K562 (cell line): ENCODE results near the gene VPS33B. TPM values are rescaled to one million over a fixed set of nuclear protein-coding genes. Genes with fewer than 3 reads are reported as not detected.

Source experiments
- CTCFL ChIP-seq: IDR thresholded peaks from 2 replicates; pipeline ENCODE4 v1.6.1; 2011; ENCODE audit warnings: borderline replicate concordance, low read depth, mild to moderate bottlenecking, moderate library complexity, low read length; ENCODE audit not compliant: insufficient read depth, poor library complexity, severe bottlenecking
- EWSR1 ChIP-seq: fragments of 450-650 bp; IDR thresholded peaks from 2 replicates; pipeline ENCODE4 v1.6.1; 2018; ENCODE audit warnings: borderline replicate concordance, mild to moderate bottlenecking, low read depth, moderate library complexity; ENCODE audit not compliant: partially characterized antibody
- FIP1L1 ChIP-seq: fragments of 200-400 bp; formaldehyde crosslinking; IDR thresholded peaks from 2 replicates; pipeline ENCODE4 v1.6.1; 2018; ENCODE audit warnings: mild to moderate bottlenecking, low read depth, low read length; ENCODE audit not compliant: poor library complexity, severe bottlenecking
- ILK ChIP-seq: fragments of 450-650 bp; IDR thresholded peaks from 2 replicates; pipeline ENCODE4 v1.6.1; 2016; ENCODE audit warnings: missing genetic modification characterization, low read depth, mild to moderate bottlenecking, missing compliant biosample characterization, moderate library complexity, borderline replicate concordance
- PATZ1 ChIP-seq: fragments of 250-450 bp; sonication (Bioruptor Pico); IDR thresholded peaks from 2 replicates; pipeline ENCODE4 v1.5.0; 2020; ENCODE audit warnings: mild to moderate bottlenecking, borderline replicate concordance
- PHF8 ChIP-seq: fragments of 200-600 bp; sonication (generic); IDR thresholded peaks from 2 replicates; pipeline ENCODE4 v1.6.1; 2012; ENCODE audit warnings: mixed run types, mild to moderate bottlenecking, inconsistent platforms, low read length, moderate library complexity, borderline replicate concordance
- ZNF124 ChIP-seq: sonication (generic); formaldehyde crosslinking; IDR thresholded peaks from 2 replicates; pipeline ENCODE4 v1.8.1; 2022; ENCODE audit warnings: missing genetic modification reagents
- ZNF318 ChIP-seq, 2 experiments: fragments of 450-650 bp; IDR thresholded peaks; 2 replicates each; pipeline ENCODE4 v1.6.1; 2016; ENCODE audit warnings: mild to moderate bottlenecking in 2 of 2, borderline replicate concordance in 1 of 2, low read depth in 1 of 2, moderate library complexity in 1 of 2
- ZNF41 ChIP-seq: fragments of 250-450 bp; sonication (Bioruptor Pico); conservative IDR thresholded peaks from 2 replicates; pipeline ENCODE4 v1.4.0; 2020; ENCODE audit warnings: mild to moderate bottlenecking
- ZNF780A ChIP-seq: fragments of 250-450 bp; sonication (Bioruptor Pico); IDR thresholded peaks from 2 replicates; pipeline ENCODE4 v1.5.0; 2021; ENCODE audit warnings: mild to moderate bottlenecking
- polyA plus RNA-seq, 8 experiments: library from polyadenylated mRNA; depleted of rRNA in 4 of 8; stranded (reverse) in 5 of 8; unstranded in 3 of 8; fragments of >200 nt; fragmentation: Nextera tagmentation in 2 of 8; fragmentation: Illumina TruSeq in 1 of 8; extraction: Ambion mirVana in 2 of 8; extraction: Trizol in 1 of 8; gene quantifications; 2 replicates each; pipeline versions ENCODE4 v1.2.1 to v1.2.3, GENCODE V29; 2011 to 2014; ENCODE audit warnings: inconsistent platforms in 1 of 8, missing spikeins in 1 of 8
- total RNA-seq, 7 experiments: library from RNA; depleted of rRNA in 6 of 7; stranded (reverse); fragments of >200 nt in 6 of 7; fragmentation: Illumina TruSeq in 2 of 7; extraction: Trizol in 2 of 7; gene quantifications; 2 replicates each; pipeline versions ENCODE4 v1.2.1 to v1.2.3, GENCODE V29; 2011 to 2021; ENCODE audit warnings: low replicate concordance in 1 of 7

VPS33B gene
- total and polyA plus RNA-seq, 9 of the 15 experiments (the other 6 are each of a cell fraction or from before 2014, with no cell fraction given): 9.4 to 25.5 (median 14.8) TPM

DNA sequence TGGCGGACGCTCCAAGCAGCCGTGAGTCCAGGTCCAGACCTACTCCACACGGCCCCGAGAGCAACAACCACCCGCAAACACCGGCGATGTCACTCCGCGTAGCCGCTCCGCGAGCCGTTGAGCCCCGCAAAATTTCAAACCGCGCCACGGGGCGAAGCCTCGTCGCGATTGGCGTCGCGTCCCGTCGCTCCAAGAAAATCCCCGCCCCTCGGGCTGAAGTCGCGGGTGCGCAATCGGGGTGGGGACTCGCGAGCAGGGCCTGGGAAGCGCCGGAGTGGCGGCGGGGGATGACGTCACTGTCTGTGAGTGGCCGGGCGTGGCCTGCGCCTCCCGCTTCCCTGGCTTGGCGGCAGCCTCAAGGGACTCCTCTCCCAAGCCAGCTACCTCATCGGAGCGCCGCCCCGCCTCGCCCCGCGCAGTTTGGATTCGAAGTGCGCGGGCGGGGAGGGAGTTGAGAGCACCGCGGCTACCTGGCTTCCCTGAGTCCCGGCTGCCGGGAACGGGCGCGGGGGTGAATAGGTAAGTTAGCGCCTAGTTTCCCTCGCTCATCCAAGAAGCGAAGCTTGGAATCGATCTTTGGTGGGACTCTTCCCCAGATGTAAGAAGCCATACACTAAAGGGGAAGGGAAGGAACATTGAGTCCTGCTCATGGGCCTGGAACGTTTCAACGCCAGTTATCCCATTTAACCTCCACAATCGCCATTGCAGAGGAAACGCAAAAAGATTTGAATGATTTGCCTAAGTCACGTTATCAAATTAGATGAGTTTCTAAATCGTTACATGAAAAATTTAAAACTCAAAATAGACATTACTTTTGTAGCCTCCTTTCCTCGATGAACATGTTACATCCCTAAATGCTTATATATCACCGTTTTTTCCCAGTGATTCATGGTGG is 27.7 kb downstream of the VPS33B start, which contains the start of gene PRC1 (continued):
- no peak for TF ChIP-seq ZNF318 (IDR thresholded peaks at IDR 0.05; ENCODE audit: borderline replicate concordance in 1 of 2, low read depth in 1 of 2)
- no peak for TF ChIP-seq FIP1L1
- TF ChIP-seq ZNF124 (CRISPR knock-in tag): no peak
- no peak for TF ChIP-seq CTCFL
- TF ChIP-seq ZNF780A (CRISPR knock-in tag): no peak
- no peak for TF ChIP-seq EWSR1
- no peak for TF ChIP-seq ILK (tag)
- no peak for TF ChIP-seq PATZ1
- TF ChIP-seq PHF8: peak; percentile 86; the same call in 1 of the 2 replicates
- no peak for TF ChIP-seq ZNF41 (CRISPR knock-in tag)
